Gastroesophageal sphincter (tissue), 4 donors: ENCODE data around the gene PRRX2. TPM values are rescaled to one million over a fixed set of nuclear protein-coding genes. Genes with fewer than 3 reads are reported as not detected.

Source experiments
- ATAC-seq: fragments of 150-250 bp; one replicate; pipeline ENCODE4 v1.9.1; 2016; ENCODE audit warnings: mild to moderate bottlenecking, moderate library complexity
- H3K27ac ChIP-seq, 4 donors: fragments of 200-600 bp; sonication (generic) in 3 of 4; 1 replicate in 3 of 4; 2 replicates in 1 of 4; pipeline ENCODE4 v1.5.1; 2016 to 2019
- H3K27me3 ChIP-seq: fragments of 200-600 bp; sonication (generic); one replicate; pipeline ENCODE4 v1.5.1; 2019
- H3K36me3 ChIP-seq, 2 donors: fragments of 200-600 bp; sonication (generic); one replicate each; pipeline ENCODE4 v1.5.1; 2019; ENCODE audit warnings: control low read depth in 1 of 2
- H3K4me1 ChIP-seq, 3 donors: fragments of 200-600 bp; sonication (generic); 1 replicate in 2 of 3; 2 replicates in 1 of 3; pipeline ENCODE4 v1.5.1; 2016 to 2019; ENCODE audit warnings: control low read depth in 2 of 3
- H3K4me3 ChIP-seq, 2 donors: fragments of 200-600 bp; sonication (generic); one replicate each; pipeline ENCODE4 v1.5.1; 2019; ENCODE audit warnings: mild to moderate bottlenecking in 1 of 2, moderate library complexity in 1 of 2
- H3K9me3 ChIP-seq, 3 donors: fragments of 200-600 bp; sonication (generic); one replicate each; pipeline ENCODE4 v1.5.1; 2017 to 2019; ENCODE audit warnings: control low read depth in 2 of 3
- EP300 ChIP-seq: sonication (generic); formaldehyde crosslinking; IDR thresholded peaks from one replicate; pipeline ENCODE4 v1.6.1; 2017; ENCODE audit warnings: antibody characterized with exemption, mild to moderate bottlenecking
- POLR2A ChIP-seq, 2 donors: fragments of 450-650 bp; IDR thresholded peaks; one replicate each; pipeline ENCODE4 v1.6.1; 2017; ENCODE audit warnings: antibody characterized with exemption in 2 of 2, mild to moderate bottlenecking in 2 of 2, moderate library complexity in 1 of 2
- POLR2AphosphoS5 ChIP-seq: sonication (generic); formaldehyde crosslinking; IDR thresholded peaks from one replicate; pipeline ENCODE4 v1.6.1; 2017; ENCODE audit warnings: antibody characterized with exemption
- WGBS, 2 donors: methylation state at CpG; one replicate each; pipeline ENCODE4 v1.1.5; 2018; ENCODE audit warnings: low coverage in 1 of 2; 5-methylcytosine and 5-hydroxymethylcytosine counted together
- total RNA-seq, 4 donors: library from RNA; depleted of rRNA; stranded (reverse); fragments of >200 nt; gene quantifications; one replicate each; pipeline ENCODE4 v1.1.0, GENCODE V29; 2016
- TF ChIP-seq, protein P1 (sequence below), 4 experiments: fragments of 200-600 bp in 2 of 4; fragments of 450-650 bp in 2 of 4; sonication (generic) in 1 of 4; IDR thresholded peaks; one replicate each; pipeline ENCODE4 v1.5.1; 2017 to 2019; ENCODE audit warnings: antibody characterized with exemption in 4 of 4, mild to moderate bottlenecking in 2 of 4, moderate library complexity in 2 of 4

The PRRX2 gene
- total RNA-seq, 4 donors from 2014 or later, result 0.93 to 12.1 (median 7.1) TPM

DNA sequence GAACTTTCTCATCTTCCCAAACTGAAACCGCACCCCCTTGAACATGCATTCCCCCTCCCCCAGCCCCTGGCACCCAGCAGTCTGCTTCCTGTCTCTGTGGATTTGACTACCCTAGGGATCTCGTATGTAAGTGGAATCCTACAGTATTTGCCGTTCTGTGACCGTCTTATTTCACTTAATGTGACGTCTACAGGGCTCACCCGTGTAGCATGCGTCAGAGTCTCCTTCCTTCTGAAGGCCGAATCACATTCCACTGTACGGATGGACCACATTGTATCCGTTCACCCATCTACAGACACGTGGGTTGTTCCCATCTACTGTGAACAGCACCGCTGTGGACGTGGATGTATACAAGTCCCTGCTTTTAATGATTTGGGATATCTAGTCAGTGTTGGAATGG is 4.5 kb downstream of the PRRX2 start:
- TF ChIP-seq, protein P1, sequence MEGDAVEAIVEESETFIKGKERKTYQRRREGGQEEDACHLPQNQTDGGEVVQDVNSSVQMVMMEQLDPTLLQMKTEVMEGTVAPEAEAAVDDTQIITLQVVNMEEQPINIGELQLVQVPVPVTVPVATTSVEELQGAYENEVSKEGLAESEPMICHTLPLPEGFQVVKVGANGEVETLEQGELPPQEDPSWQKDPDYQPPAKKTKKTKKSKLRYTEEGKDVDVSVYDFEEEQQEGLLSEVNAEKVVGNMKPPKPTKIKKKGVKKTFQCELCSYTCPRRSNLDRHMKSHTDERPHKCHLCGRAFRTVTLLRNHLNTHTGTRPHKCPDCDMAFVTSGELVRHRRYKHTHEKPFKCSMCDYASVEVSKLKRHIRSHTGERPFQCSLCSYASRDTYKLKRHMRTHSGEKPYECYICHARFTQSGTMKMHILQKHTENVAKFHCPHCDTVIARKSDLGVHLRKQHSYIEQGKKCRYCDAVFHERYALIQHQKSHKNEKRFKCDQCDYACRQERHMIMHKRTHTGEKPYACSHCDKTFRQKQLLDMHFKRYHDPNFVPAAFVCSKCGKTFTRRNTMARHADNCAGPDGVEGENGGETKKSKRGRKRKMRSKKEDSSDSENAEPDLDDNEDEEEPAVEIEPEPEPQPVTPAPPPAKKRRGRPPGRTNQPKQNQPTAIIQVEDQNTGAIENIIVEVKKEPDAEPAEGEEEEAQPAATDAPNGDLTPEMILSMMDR (IDR thresholded peaks at IDR 0.05), result no peak
- no peak for TF ChIP-seq POLR2AphosphoS5
- no peak for TF ChIP-seq POLR2A (IDR thresholded peaks at IDR 0.05)
- TF ChIP-seq EP300, result no peak
- H3K36me3 ChIP-seq, result no peaks in the 10 kb centered on the region
- H3K4me1 ChIP-seq, result peaks cover 0 to 20% (median 7%) of the 10 kb centered on the region in 3 donors
- H3K9me3 ChIP-seq, result no peaks in the 10 kb centered on the region
- peaks cover 39% of the 10 kb centered on the region for H3K27me3 ChIP-seq
- H3K4me3 ChIP-seq, result no peak overlapping the region
- H3K27ac ChIP-seq, result no peak overlapping the region
- ATAC-seq, result no peak
- WGBS, 2 donors, result 81 to 83% methylated on average over 6 to 13 of the region's 13 CpGs

- ATAC-seq, result no peak
- TF ChIP-seq, protein P1 (IDR thresholded peaks at IDR 0.05), result no peak
- TF ChIP-seq POLR2AphosphoS5 (no peak), POLR2A (IDR thresholded peaks at IDR 0.05) (no peak), EP300 (no peak)
- no peaks in the 10 kb centered on the region for H3K9me3 ChIP-seq
- H3K36me3 ChIP-seq, result no peaks in the 10 kb centered on the region
- no peak overlapping the region for H3K4me3 ChIP-seq
- peaks cover 39% of the 10 kb centered on the region for H3K27me3 ChIP-seq
- no peak overlapping the region for H3K27ac ChIP-seq
- 100% methylated on average over 1 of the region's 9 CpGs; no CpG with 5 or more reads in 1 of the 2 donors for WGBS, 2 donors
- H3K4me1 ChIP-seq, result peaks cover 0 to 21% (median 4%) of the 10 kb centered on the region in 3 donors
Measured at GRCh38 chr9:129671065-129671464, 5.6 kb downstream of the PRRX2 start.

DNA sequence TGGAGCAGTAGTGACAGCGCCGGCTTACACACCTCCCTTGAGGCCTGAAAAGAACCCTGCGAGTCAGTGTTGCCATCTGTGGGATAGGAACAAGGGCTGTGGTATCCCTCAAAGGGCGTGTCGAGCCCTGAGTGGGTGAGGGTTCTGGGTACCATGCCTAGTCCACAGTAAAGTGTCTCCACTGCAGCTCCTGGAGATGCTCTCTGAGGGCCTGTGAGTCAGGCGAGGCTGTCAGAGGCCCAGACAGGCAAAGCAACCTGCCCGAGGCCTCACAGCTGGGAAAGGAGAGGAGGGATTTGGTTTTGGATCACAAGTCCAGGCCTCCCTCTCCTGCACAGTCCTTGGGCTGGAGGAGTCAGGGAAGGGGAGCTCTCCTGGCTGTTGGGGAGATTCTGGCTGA is 6.1 kb downstream of the PRRX2 start:
- no peaks in the 10 kb centered on the region for H3K9me3 ChIP-seq
- H3K4me1 ChIP-seq, result peaks cover 0 to 17% (median 0%) of the 10 kb centered on the region in 3 donors
- peaks cover 36% of the 10 kb centered on the region for H3K27me3 ChIP-seq
- TF ChIP-seq EP300 (no peak), POLR2A (IDR thresholded peaks at IDR 0.05) (no peak), POLR2AphosphoS5 (no peak)
- TF ChIP-seq, protein P1 (IDR thresholded peaks at IDR 0.05), result no peak
- H3K27ac ChIP-seq, result no peak overlapping the region
- no peak overlapping the region for H3K4me3 ChIP-seq
- no peak for ATAC-seq
- no peaks in the 10 kb centered on the region for H3K36me3 ChIP-seq
- 70% methylated on average over 2 of the region's 7 CpGs; no CpG with 5 or more reads in 1 of the 2 donors for WGBS, 2 donors

DNA sequence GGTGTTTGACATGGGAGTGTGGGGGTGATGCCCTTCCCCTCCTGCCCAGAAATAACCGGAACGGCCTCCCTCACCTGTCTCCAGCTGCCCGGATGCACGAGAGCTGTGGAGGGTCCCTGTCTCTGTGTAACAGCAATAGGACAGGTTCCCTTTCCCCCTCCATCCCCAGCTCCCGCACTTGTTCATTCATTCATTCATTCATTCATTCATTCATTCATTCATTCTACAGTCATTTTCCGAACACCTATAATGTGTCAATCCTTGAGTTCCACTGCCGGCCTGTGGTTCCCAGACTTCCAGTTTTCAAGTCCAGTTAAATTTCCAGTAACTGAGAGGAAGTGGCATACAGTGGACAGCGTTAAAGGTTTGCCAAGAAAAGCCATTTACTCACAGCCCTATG is 7.3 kb downstream of the PRRX2 start:
- Histone ChIP-seq H3K27ac (no peak overlapping the region), H3K27me3 (peaks cover 34% of the 10 kb centered on the region), H3K4me3 (no peak overlapping the region), H3K4me1 (peaks cover 0 to 10% (median 0%) of the 10 kb centered on the region in 3 donors), H3K9me3 (no peaks in the 10 kb centered on the region), H3K36me3 (no peaks in the 10 kb centered on the region)
- ATAC-seq, result no peak
- WGBS, 2 donors, result 79 to 82% methylated on average over 6 to 7 of the region's 8 CpGs
- no peak for TF ChIP-seq POLR2A (IDR thresholded peaks at IDR 0.05)
- TF ChIP-seq POLR2AphosphoS5, result no peak
- TF ChIP-seq, protein P1 (IDR thresholded peaks at IDR 0.05), result no peak
- no peak for TF ChIP-seq EP300

- Histone ChIP-seq H3K27me3 (peaks cover 27% of the 10 kb centered on the region), H3K4me1 (peaks cover 0 to 10% (median 0%) of the 10 kb centered on the region in 3 donors), H3K9me3 (no peaks in the 10 kb centered on the region), H3K27ac (no peak overlapping the region), H3K4me3 (no peak overlapping the region), H3K36me3 (no peaks in the 10 kb centered on the region)
- TF ChIP-seq EP300, result no peak
- no peak for ATAC-seq
- 78% methylated on average over 6 of the region's 12 CpGs; no CpG with 5 or more reads in 1 of the 2 donors for WGBS, 2 donors
Measured at GRCh38 chr9:129673602-129674001, 8.2 kb downstream of the PRRX2 start.
